Endodermal cell (in vitro differentiated cells): ENCODE data around the gene LRRC58. TPM values are rescaled to one million over a fixed set of nuclear protein-coding genes. Genes with fewer than 3 reads are reported as not detected.

Experiments used
- DNase-seq: peaks from one replicate; pipeline ENCODE4 v3.0.0-alpha.2; 2017
- H3K27ac ChIP-seq: 2 replicates; pipeline ENCODE4 v1.5.1; 2013; ENCODE audit warnings: mild to moderate bottlenecking, low read depth, low read length, moderate library complexity
- H3K27me3 ChIP-seq: 2 replicates; pipeline ENCODE4 v1.6.1; 2013; ENCODE audit warnings: mild to moderate bottlenecking, low read length, moderate library complexity; ENCODE audit not compliant: insufficient read depth, control insufficient read depth, poor library complexity, severe bottlenecking
- H3K36me3 ChIP-seq: 2 replicates; pipeline ENCODE4 v1.7.0; 2013; ENCODE audit warnings: mild to moderate bottlenecking, low read length, moderate library complexity; ENCODE audit not compliant: control insufficient read depth, insufficient read depth
- H3K4me1 ChIP-seq: one replicate; pipeline ENCODE4 v1.7.0; 2013; ENCODE audit warnings: low read length; ENCODE audit not compliant: control insufficient read depth, insufficient read depth
- H3K4me3 ChIP-seq: 2 replicates; pipeline ENCODE4 v1.5.1; 2013; ENCODE audit warnings: mild to moderate bottlenecking, low read length, moderate library complexity
- H3K9ac ChIP-seq: 2 replicates; pipeline ENCODE4 v1.6.1; 2013; ENCODE audit warnings: mild to moderate bottlenecking, low read length, moderate library complexity; ENCODE audit not compliant: poor library complexity, severe bottlenecking; ENCODE audit errors: extremely low read depth
- H3K9me3 ChIP-seq: 2 replicates; pipeline ENCODE4 v1.6.1; 2013; ENCODE audit warnings: mild to moderate bottlenecking, low read length, moderate library complexity; ENCODE audit not compliant: control insufficient read depth
- H3K27ac Mint-ChIP-seq: 2 replicates; pipeline ENCODE4 v1.8.0; 2020; ENCODE audit warnings: mixed read lengths
- H3K27me3 Mint-ChIP-seq: 2 replicates; pipeline ENCODE4 v1.8.0; 2021; ENCODE audit warnings: mild to moderate bottlenecking, mixed read lengths; ENCODE audit not compliant: insufficient read depth
- H3K36me3 Mint-ChIP-seq: 2 replicates; pipeline ENCODE4 v1.8.0; 2020; ENCODE audit warnings: low read depth, mixed read lengths
- H3K4me1 Mint-ChIP-seq: 2 replicates; pipeline ENCODE4 v1.8.0; 2020; ENCODE audit warnings: mixed read lengths
- H3K4me3 Mint-ChIP-seq: 2 replicates; pipeline ENCODE4 v1.8.0; 2020; ENCODE audit warnings: mild to moderate bottlenecking, moderate library complexity, mixed read lengths
- H3K9me3 Mint-ChIP-seq: 2 replicates; pipeline ENCODE4 v1.8.0; 2020; ENCODE audit warnings: mild to moderate bottlenecking, mixed read lengths
- WGBS, 2 experiments: methylation state at CpG; one replicate each; pipeline versions ENCODE4 v1.1.5 to v1.1.7; 2013; ENCODE audit warnings: missing lambda C conversion rate in 2 of 2, mixed read lengths in 1 of 2; ENCODE audit not compliant: insufficient coverage in 1 of 2, insufficient read length in 1 of 2; 5-methylcytosine and 5-hydroxymethylcytosine counted together
- total RNA-seq, 2 donors: library from RNA; stranded (reverse); fragmentation: NEBNext Ultra II Directional in 1 of 2; extraction: Animal tissue kit (Norgen Biotek cat#: 25700) in 1 of 2; gene quantifications; 2 replicates in 1 of 2; 3 replicates in 1 of 2; pipeline ENCODE4 v1.2.1, GENCODE V29; 2021
- TF ChIP-seq, protein P1 (sequence below): fragments of 200-600 bp; sonication (generic); conservative IDR thresholded peaks from 2 replicates; pipeline ENCODE4 v1.5.0; 2021; ENCODE audit warnings: antibody characterized with exemption, mild to moderate bottlenecking

The LRRC58 gene
- total RNA-seq, 2 donors from 2014 or later: 16.0 to 20.5 TPM

DNA sequence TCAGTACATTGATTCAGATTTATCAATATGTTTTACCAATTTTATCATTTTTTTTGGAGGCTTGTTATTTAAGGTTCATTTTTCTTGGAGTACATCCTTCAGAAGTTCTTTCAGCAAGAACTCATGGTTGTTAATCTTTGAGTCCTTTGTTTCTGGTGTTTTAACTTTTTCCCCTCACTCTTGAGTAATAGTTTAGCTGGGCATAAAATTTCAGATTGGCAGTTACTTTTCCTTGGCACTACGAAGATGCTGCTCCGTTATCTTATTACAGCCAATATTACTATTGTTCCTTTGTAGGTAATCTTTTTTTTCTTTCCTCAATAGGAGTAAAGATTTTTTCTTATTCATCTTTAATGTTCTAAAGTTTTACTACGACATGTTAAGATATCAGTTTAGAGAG, 9.8 kb downstream of the LRRC58 start:
- peaks cover 5% of the 10 kb centered on the region for H3K4me1 Mint-ChIP-seq
- H3K4me3 ChIP-seq: no peak overlapping the region
- H3K4me3 Mint-ChIP-seq: no peak overlapping the region
- no peaks in the 10 kb centered on the region for H3K27me3 ChIP-seq
- TF ChIP-seq, protein P1, sequence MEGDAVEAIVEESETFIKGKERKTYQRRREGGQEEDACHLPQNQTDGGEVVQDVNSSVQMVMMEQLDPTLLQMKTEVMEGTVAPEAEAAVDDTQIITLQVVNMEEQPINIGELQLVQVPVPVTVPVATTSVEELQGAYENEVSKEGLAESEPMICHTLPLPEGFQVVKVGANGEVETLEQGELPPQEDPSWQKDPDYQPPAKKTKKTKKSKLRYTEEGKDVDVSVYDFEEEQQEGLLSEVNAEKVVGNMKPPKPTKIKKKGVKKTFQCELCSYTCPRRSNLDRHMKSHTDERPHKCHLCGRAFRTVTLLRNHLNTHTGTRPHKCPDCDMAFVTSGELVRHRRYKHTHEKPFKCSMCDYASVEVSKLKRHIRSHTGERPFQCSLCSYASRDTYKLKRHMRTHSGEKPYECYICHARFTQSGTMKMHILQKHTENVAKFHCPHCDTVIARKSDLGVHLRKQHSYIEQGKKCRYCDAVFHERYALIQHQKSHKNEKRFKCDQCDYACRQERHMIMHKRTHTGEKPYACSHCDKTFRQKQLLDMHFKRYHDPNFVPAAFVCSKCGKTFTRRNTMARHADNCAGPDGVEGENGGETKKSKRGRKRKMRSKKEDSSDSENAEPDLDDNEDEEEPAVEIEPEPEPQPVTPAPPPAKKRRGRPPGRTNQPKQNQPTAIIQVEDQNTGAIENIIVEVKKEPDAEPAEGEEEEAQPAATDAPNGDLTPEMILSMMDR: no peak
- no peak overlapping the region for H3K27ac ChIP-seq
- DNase-seq: no peak
- no peaks in the 10 kb centered on the region for H3K4me1 ChIP-seq
- peaks cover 16% of the 10 kb centered on the region for H3K9me3 Mint-ChIP-seq
- no peak overlapping the region for H3K27ac Mint-ChIP-seq
- peaks cover 37% of the 10 kb centered on the region for H3K36me3 Mint-ChIP-seq
- no peak overlapping the region for H3K9ac ChIP-seq
- 95% methylated on average over 3 of the region's 3 CpGs; no CpG with 5 or more reads in 1 of the 2 experiments for WGBS, 2 experiments
- no peaks in the 10 kb centered on the region for H3K27me3 Mint-ChIP-seq
- H3K9me3 ChIP-seq: peaks cover 23% of the 10 kb centered on the region
- H3K36me3 ChIP-seq: no peaks in the 10 kb centered on the region

- Histone ChIP-seq H3K9me3 (peaks cover 23% of the 10 kb centered on the region), H3K27ac (no peak overlapping the region), H3K9ac (no peak overlapping the region), H3K36me3 (no peaks in the 10 kb centered on the region), H3K27me3 (no peaks in the 10 kb centered on the region), H3K4me1 (no peaks in the 10 kb centered on the region), H3K4me3 (no peak overlapping the region)
- no peak overlapping the region for H3K4me3 Mint-ChIP-seq
- H3K36me3 Mint-ChIP-seq: peaks cover 42% of the 10 kb centered on the region
- peaks cover 16% of the 10 kb centered on the region for H3K9me3 Mint-ChIP-seq
- DNase-seq: no peak
- 93 to 100% methylated on average over 1 of the region's 1 CpG for WGBS, 2 experiments
- H3K27me3 Mint-ChIP-seq: no peaks in the 10 kb centered on the region
- no peak overlapping the region for H3K27ac Mint-ChIP-seq
- peaks cover 5% of the 10 kb centered on the region for H3K4me1 Mint-ChIP-seq
- TF ChIP-seq, protein P1: no peak
These were observed 10.6 kb downstream of the LRRC58 start for GRCh38 chr3:120338517-120338916.

GRCh38 chr3:120332646-120333045, 16.5 kb downstream of the LRRC58 start:
- no peak overlapping the region for H3K4me3 Mint-ChIP-seq
- no peaks in the 10 kb centered on the region for H3K27me3 Mint-ChIP-seq
- TF ChIP-seq, protein P1: no peak
- Histone ChIP-seq H3K9me3 (no peaks in the 10 kb centered on the region), H3K36me3 (peaks cover 17% of the 10 kb centered on the region), H3K9ac (no peak overlapping the region), H3K27ac (no peak overlapping the region), H3K4me3 (no peak overlapping the region), H3K27me3 (no peaks in the 10 kb centered on the region), H3K4me1 (no peaks in the 10 kb centered on the region)
- no peak overlapping the region for H3K27ac Mint-ChIP-seq
- no peaks in the 10 kb centered on the region for H3K9me3 Mint-ChIP-seq
- WGBS, 2 experiments: 90 to 93% methylated on average over 5 to 8 of the region's 8 CpGs
- DNase-seq: no peak
- H3K36me3 Mint-ChIP-seq: peaks cover 36% of the 10 kb centered on the region
- no peaks in the 10 kb centered on the region for H3K4me1 Mint-ChIP-seq
